ENCODE data around the gene RFC4.

The RFC4 gene

GRCh38 chr3:186842426-186843038 lies 36.2 kb upstream of the RFC4 start, which contains the start of gene ADIPOQ:
Gene ADIPOQ (plus strand): TSS chr3:186842710. CDS start chr3:186853059, 10,349 bp downstream.
- TF ChIP-seq POLR2AphosphoS5 (IDR thresholded peaks at IDR 0.05; ENCODE audit: low read depth, low read length) = no peak
- TF ChIP-seq SIN3A (IDR thresholded peaks at IDR 0.05; ENCODE audit: borderline replicate concordance, insufficient read depth, low read length) = no peak
- no peak for TF ChIP-seq REST (IDR thresholded peaks at IDR 0.05; ENCODE audit: insufficient read depth in 1 of 2, low read depth in 2 of 2, low read length in 2 of 2)
- no peak for TF ChIP-seq FOXP2 (optimal IDR thresholded peaks at IDR 0.05; ENCODE audit: borderline replicate concordance, extremely low read depth, extremely low read length, insufficient read depth)
- TF ChIP-seq TAF1 (IDR thresholded peaks at IDR 0.05; ENCODE audit: borderline replicate concordance, insufficient read depth, low read length) = no peak

DNA sequence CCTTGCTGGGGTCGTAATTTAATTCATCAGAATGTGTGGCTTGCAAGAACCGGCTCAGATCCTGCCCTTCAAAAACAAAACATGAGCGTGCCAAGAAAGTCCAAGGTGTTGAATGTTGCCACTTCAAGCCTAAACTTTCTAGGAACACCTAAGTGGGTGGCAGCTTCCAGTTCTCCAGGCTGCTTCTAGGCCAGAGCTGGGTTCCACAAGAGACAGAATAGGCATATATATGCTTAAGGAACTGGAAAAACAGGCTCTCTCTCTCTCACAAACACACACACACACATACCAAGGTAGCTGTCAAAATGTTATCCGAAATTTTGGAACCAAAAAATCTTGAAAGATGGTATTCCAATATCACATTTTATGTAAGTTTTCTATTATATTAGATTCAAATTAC lies 35.3 kb upstream of the RFC4 start:
- TF ChIP-seq REST (IDR thresholded peaks at IDR 0.05; ENCODE audit: insufficient read depth in 1 of 2, low read depth in 2 of 2, low read length in 2 of 2) = no peak
- TF ChIP-seq TAF1 (IDR thresholded peaks at IDR 0.05; ENCODE audit: borderline replicate concordance, insufficient read depth, low read length) = no peak
- TF ChIP-seq FOXP2 (optimal IDR thresholded peaks at IDR 0.05; ENCODE audit: borderline replicate concordance, extremely low read depth, extremely low read length, insufficient read depth) = no peak
- TF ChIP-seq POLR2AphosphoS5 (IDR thresholded peaks at IDR 0.05; ENCODE audit: low read depth, low read length) = no peak
- no peak for TF ChIP-seq SIN3A (IDR thresholded peaks at IDR 0.05; ENCODE audit: borderline replicate concordance, insufficient read depth, low read length)

- TF ChIP-seq TAF1 (IDR thresholded peaks at IDR 0.05; ENCODE audit: borderline replicate concordance, insufficient read depth, low read length) (no peak), POLR2AphosphoS5 (IDR thresholded peaks at IDR 0.05; ENCODE audit: low read depth, low read length) (no peak), REST (IDR thresholded peaks at IDR 0.05; ENCODE audit: insufficient read depth in 1 of 2, low read depth in 2 of 2, low read length in 2 of 2) (no peak), FOXP2 (optimal IDR thresholded peaks at IDR 0.05; ENCODE audit: borderline replicate concordance, extremely low read depth, extremely low read length, insufficient read depth) (no peak), SIN3A (IDR thresholded peaks at IDR 0.05; ENCODE audit: borderline replicate concordance, insufficient read depth, low read length) (no peak)
Measured at GRCh38 chr3:186839874-186840641, 33.8 kb upstream of the RFC4 start.

- no peak for TF ChIP-seq POLR2AphosphoS5 (IDR thresholded peaks at IDR 0.05; ENCODE audit: low read depth, low read length)
- no peak for TF ChIP-seq FOXP2 (optimal IDR thresholded peaks at IDR 0.05; ENCODE audit: borderline replicate concordance, extremely low read depth, extremely low read length, insufficient read depth)
Measured at GRCh38 chr3:186832276-186832675, 26.0 kb upstream of the RFC4 start.

- TF ChIP-seq TAF1 (IDR thresholded peaks at IDR 0.05; ENCODE audit: borderline replicate concordance, insufficient read depth, low read length) = no peak
- no peak for TF ChIP-seq REST (IDR thresholded peaks at IDR 0.05; ENCODE audit: insufficient read depth in 1 of 2, low read depth in 2 of 2, low read length in 2 of 2)
- TF ChIP-seq FOXP2 (optimal IDR thresholded peaks at IDR 0.05; ENCODE audit: borderline replicate concordance, extremely low read depth, extremely low read length, insufficient read depth) = no peak
- no peak for TF ChIP-seq SIN3A (IDR thresholded peaks at IDR 0.05; ENCODE audit: borderline replicate concordance, insufficient read depth, low read length)
- TF ChIP-seq POLR2AphosphoS5 (IDR thresholded peaks at IDR 0.05; ENCODE audit: low read depth, low read length) = no peak
Measured at GRCh38 chr3:186831798-186832197, 25.5 kb upstream of the RFC4 start.
